NCI-H1694 (cell line): ENCODE measurements around the gene FAM53B.

Experiments used
- DNase-seq: peaks from one replicate; lab custom pipeline; 2025; lab: John Stamatoyannopoulos, UW

FAM53B gene

DNA sequence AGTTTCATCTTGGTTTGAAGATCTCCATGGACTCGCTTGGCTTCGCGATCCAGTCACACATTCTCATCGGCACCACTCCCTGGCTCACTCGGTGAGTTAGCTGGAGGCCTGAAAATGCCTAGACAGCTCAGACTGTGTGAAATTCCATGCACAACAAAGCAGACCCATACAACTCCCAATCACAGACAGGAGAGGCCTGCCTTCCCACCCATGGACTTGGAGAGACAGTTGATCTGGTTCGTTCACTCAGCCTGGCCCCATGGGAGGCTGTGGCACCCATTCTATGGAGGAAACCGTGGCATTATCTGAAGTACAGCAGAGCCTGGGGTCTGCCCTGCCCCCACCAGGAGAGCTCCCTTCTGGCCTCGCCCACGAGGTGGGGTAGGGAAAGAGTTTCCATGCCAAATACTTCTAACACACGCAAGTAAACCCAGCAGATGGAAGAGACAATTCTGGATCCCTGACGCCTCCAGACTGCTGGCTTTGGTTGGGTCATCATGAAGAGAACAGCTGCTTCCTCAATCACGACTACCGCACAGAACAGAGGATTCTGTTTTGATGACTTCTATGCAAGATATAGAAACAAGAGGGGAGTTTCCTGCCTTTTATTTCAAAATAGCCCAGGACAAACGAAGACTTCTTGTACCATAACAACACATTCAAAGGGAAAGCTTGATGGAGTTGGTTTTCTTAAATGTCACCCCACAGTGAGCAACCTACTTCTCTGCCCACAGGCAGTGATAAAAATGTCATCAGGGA is 15.9 kb downstream of the FAM53B start:
- DNase-seq, result peak; percentile 23

DNA sequence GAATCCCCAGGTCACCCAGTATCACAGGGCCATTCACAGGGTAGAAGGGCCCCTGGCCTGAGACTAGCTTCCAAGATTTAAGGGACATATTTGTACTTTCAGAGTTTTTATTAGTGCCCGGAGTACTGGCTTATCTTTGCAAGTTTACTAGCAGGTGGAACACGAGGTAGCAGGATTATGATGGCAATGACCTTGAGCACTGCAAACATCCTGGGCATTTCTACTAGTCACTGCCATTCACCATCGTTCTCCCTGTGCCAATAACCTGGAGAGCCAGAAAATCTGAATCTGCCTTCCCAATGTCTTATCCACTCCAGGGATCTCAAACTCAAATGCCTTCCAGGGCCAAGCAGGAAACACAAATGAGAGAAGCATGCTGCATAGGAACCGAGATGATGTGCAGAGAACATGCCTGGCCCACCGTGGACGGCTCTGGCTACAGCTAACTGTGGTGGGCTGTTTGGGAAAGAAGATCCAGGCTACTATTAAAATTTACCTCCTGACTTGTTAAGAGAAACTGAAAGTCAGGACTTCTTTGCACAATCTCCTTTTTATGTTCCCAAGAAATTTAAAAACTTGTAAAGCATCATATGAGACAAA is 16.7 kb downstream of the FAM53B start:
- DNase-seq, result no peak

DNA sequence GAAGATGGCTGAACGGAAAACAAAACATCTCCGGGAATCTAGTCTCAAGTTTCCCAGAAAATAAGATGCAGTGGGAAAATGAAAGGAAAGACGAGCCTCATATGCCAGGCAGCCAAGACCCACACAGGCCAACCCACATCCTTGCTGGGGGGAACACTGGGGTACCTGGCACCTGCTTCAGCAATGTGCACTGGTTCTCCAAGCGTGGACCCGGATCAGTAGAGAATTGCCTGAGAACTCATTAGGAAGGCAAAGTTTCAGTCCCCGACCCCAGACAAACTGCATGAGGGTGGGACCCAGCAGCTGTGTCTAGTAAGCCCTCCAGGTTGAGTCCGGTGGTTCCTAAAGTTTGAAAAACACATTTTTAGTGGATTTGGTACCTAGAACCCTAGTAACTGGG is 18.4 kb downstream of the FAM53B start:
- DNase-seq, result no peak

DNA sequence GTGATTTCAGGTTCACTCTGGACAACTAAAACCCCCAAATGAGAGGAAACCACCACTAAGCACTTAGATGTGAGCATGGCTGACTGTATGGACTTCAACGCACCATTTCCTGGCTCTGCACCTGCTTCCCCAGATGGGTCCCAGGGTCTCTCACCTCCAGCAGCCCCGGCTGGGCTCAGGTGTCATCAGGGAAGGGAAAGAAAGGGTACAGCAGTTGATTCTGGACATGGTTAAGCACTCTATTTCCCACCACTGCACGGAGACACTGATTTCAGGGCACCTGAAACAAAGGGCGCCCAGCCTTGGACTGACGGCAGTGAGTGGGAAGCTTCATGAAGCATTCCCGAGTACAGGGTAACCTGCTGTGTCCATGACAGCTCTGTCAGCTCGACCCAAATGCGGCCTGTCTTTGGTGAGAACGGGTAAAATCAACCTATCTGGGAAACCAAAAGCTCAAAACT is 19.0 kb downstream of the FAM53B start:
- DNase-seq, result no peak

DNA sequence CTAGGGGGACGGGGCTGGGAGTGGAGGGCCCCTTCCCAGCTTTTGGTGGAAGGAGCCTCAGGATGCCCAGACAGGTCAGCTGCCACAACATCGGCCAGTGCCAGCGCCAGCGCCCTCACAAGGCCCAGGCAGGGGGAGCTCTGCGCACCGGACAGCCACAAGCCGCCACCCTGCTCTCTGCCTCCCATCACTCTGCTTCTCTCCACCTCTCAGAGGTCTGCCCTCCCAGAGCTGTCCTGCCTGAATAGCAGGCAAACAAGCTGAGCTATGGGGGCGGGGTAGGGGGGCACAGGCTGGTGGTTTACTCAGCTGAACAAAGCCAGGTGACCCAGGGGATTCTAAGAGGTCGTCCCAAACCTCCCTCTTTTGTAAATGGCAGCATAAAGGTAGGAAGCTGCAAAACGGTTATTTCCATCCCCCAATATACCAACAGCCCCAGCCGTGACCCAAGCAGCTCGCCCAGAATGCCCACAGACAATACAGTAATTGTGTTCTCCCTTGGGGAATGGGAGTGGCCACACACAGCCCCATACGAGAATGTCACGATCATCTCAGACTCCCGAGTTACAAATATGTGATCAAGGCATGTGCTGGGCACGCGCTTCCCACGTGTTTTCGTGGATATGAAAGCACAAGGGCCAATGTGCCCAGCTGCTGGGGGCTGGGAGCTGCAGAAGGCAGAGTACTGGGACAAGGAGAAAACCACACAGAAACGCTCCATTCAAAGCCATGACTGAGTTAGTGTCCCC is 19.7 kb downstream of the FAM53B start:
- DNase-seq, result no peak

GRCh38 chr10:124723826-124724225 is 20.4 kb downstream of the FAM53B start:
- no peak for DNase-seq

GRCh38 chr10:124722798-124723783 is 21.1 kb downstream of the FAM53B start:
- DNase-seq, result no peak

DNA sequence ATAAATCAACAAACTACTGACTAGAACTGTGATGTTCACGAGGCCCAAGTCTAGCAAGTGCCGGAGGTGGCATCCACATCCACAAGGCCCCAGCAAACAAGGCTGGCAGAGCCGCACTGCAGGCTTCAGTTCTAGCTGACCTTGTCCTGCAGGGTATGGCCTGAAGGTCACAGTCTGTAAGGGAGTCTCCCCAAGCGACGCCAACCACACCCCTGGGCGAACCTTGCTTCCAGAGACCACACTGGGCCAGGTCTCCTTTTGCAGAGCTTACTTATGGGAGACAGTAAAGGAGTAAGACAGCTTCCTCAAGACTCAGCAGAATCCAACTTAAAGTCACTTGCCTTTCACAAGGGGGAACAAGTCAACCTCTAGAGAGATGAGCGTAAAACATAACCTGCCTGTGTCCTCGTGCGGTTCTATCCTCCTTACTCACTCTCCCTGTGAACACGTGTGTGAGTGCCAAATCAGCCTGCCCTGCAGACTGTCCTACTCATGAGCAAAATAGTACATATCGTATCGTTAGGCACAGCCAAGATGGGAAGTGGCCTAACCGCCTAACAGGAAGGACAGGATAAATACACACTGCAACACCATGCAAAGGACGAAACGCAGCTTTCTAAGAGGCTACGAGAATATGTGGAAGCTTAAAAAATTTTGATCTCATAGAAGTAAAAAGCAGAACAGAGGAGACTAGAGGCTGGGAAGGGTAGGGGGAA is 22.7 kb downstream of the FAM53B start:
- DNase-seq, result no peak

GRCh38 chr10:124719213-124719851 is 24.8 kb downstream of the FAM53B start:
- DNase-seq, result no peak

- no peak for DNase-seq
Observed at GRCh38 chr10:124717911-124718741, 26.1 kb downstream of the FAM53B start.

- DNase-seq, result no peak
Observed at GRCh38 chr10:124717041-124717757, 27.0 kb downstream of the FAM53B start.

- no peak for DNase-seq
Observed at GRCh38 chr10:124716369-124716768, 27.8 kb downstream of the FAM53B start.

- DNase-seq, result no peak
Observed at GRCh38 chr10:124715439-124715838, 28.7 kb downstream of the FAM53B start.

DNA sequence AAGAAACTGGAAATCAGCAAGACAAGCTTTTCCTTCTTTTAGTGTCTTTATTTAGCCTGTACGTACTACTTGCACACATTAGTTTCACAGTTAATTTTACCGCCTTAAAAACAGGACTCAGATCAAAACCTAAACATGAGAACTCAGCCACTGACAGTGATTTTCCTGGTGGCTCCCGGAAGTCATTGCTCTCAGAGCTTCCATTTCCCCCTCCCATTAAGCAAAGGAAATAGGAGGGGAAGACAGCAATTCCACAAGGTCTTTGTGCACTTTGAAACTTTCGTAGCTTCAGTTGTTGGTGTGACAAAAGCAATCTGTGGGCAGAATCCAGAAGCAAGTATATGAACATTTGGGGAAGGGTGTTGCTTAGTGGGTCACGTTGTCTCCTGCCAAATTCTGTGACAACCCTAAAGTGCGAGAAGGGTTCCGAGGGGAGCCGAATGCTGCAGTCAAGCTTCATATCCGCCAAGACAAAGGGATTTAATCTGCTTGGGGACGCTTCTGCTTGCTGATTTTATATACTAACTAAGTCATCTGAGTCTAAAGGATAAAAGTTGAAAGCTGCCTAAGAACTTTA is 30.4 kb downstream of the FAM53B start:
- DNase-seq, result no peak

DNA sequence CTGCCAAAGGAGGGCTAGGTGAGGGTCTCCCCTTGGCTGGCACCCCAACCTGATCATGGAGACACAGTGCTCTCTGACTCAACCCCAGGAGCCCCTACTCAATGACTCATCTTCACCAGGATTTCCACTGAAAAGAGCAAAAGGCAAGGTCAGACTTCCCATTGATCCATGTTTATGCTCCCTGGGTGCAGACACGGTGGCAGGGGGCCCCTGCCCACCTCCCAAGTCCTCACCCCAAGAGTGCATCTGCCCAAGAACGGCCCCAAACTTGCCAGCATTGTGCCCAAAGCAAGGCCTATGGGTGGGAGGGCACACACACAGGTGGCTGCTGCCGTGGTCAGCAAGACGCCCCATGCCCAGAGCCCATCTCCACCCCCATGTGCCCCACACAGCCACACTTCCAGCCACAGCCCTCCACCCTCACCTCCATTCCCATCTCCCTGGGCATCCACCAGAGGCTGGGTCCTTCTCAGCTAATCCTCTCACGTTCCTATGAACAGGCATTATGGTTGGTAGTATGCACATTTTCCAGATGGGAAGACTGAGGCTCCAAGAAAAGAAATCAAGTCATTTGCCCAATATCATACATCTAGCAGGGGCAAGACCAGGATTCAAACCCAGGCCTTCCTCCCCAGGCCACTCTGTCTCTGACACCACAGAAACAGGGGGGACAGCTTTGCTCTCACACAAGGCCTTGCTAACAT is 31.3 kb downstream of the FAM53B start:
- DNase-seq, result no peak

DNA sequence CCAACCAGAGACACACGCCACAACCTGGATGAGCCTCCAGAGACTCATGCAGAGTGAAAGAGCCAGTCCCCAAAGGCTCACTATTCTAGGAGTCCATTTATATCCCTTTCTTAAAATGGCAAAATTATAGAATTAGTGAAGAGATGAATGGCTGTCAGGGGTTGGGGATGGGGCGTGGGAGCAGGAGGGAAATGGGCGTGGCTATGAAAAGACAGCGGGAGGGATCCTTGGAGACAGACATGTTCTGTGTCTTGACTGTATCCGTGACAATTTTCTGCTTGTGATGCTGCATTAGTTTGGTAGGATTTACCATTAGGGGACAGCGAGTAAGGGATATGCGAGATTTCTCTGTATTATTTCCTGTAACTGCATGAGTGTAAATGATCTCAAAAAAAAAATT is 33.0 kb downstream of the FAM53B start:
- DNase-seq, result no peak

- no peak for DNase-seq
Observed at GRCh38 chr10:124710266-124710881, 33.8 kb downstream of the FAM53B start.

GRCh38 chr10:124709861-124710260 is 34.3 kb downstream of the FAM53B start:
- DNase-seq, result no peak
